Measurements from ENCODE around the gene NSDHL.

DNA sequence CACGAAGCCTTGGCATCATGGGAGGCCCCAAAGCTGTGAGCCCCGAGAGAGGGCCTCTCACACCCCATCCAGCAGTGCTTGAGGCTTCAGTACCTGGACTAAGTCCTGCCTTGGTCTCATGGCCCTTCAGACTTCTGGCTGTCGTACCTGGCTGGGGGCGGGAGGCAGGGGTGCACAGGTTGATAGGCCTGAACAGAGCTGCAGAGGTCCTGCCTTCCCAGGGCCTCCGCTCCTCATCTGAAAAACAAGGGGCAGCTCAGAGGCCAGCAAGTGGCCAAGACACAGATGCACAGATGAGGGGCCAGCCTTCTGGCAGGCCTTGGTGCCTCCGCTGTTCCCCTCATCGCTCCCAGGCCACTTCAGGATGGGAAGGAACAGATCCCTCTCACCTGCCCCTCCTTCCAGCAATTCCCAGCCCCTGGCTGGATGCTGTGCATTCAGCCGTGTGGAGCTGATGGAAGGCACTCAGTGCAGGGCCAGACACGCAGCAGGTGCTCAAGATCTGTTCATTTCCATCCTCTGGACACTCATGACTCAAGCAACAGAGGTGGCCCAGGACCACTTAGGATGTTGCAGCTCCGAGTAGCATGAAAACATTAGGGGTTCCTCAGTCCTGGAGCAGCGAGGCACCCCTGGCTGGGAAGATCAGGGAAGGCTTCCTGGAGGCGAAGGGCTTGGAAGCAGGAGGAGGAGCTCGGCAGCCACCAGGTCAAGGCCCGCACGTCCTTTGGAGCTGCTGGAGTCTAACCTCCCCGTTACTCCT lies 68.4 kb downstream of the NSDHL start:
- TF ChIP-seq POLR2A (IDR thresholded peaks at IDR 0.05; ENCODE audit: low read length) (no peak), GATA1 (IDR thresholded peaks at IDR 0.05; ENCODE audit: low read depth, low read length) (no peak)
